Activated CD4-positive, alpha-beta memory T cell treated with anti-CD3 and anti-CD28 coated beads, Interleukin-2, amount 10 ng/mL, durations not matched to agents 7 days and 5 days (primary cell): ENCODE data around the gene KNL1. TPM values are rescaled to one million over a fixed set of nuclear protein-coding genes. Genes with fewer than 3 reads are reported as not detected.

ENCODE experiments used
- CTCF ChIA-PET: fragments of 350-600 bp; sonication (Branson Sonifier 250); formaldehyde crosslinking; loops from one replicate; lab custom pipeline; 2021; ENCODE audit warnings: antibody characterized with exemption, inconsistent platforms; lab: Charles Lee
- POLR2A ChIA-PET: fragments of 350-600 bp; sonication (Branson Sonifier 250); formaldehyde crosslinking; loops from one replicate; lab custom pipeline; 2021; ENCODE audit warnings: antibody characterized with exemption; lab: Charles Lee
- DNase-seq: peaks from one replicate; pipeline ENCODE4 v3.0.0-alpha.2; 2020
- H3K27ac Mint-ChIP-seq: one replicate; pipeline ENCODE4 v1.8.0; 2021; ENCODE audit warnings: mild to moderate bottlenecking, mixed read lengths
- H3K27me3 Mint-ChIP-seq: one replicate; pipeline ENCODE4 v1.8.0; 2021; ENCODE audit warnings: mixed read lengths
- H3K36me3 Mint-ChIP-seq: one replicate; pipeline ENCODE4 v1.8.0; 2021; ENCODE audit warnings: low read depth, mixed read lengths
- H3K4me1 Mint-ChIP-seq: one replicate; pipeline ENCODE4 v1.8.0; 2021; ENCODE audit warnings: mixed read lengths
- H3K4me3 Mint-ChIP-seq: one replicate; pipeline ENCODE4 v1.8.0; 2021; ENCODE audit warnings: mild to moderate bottlenecking, mixed read lengths
- H3K9me3 Mint-ChIP-seq: one replicate; pipeline ENCODE4 v1.8.0; 2021; ENCODE audit warnings: mixed read lengths
- total RNA-seq, 2 experiments: library from RNA; stranded (reverse); gene quantifications; one replicate each; pipeline ENCODE4 v1.2.3, GENCODE V29; 2021

KNL1 gene
- total RNA-seq, 2 experiments from 2014 or later: 54.2 to 54.7 TPM

GRCh38 chr15:40593165-40593564, 884 bp upstream of the KNL1 start:
- H3K36me3 Mint-ChIP-seq: peaks cover 3% of the 10 kb centered on the region
- ChIA-PET POLR2A (interaction anchor here (0.8 to 4.5 kb wide), 4 partner anchors 24 to 694 kb away, joined by 3 to 25 read pairs (median 6); partner anchors contain the start of genes CCDC32 and RPUSD2), CTCF (interaction anchor here (0.5 to 2.3 kb wide), 8 partner anchors 9 to 301 kb away, joined by 3 to 13 read pairs (median 4); partner anchors contain the start of genes CCDC32, RAD51, RPUSD2 and VPS18)
- H3K4me1 Mint-ChIP-seq: peaks cover 48% of the 10 kb centered on the region
- H3K4me3 Mint-ChIP-seq: peak overlapping the region; percentile 83
- DNase-seq: no peak
- peaks cover 2% of the 10 kb centered on the region for H3K27me3 Mint-ChIP-seq
- no peaks in the 10 kb centered on the region for H3K9me3 Mint-ChIP-seq
- H3K27ac Mint-ChIP-seq: peak overlapping the region; percentile 96

DNA sequence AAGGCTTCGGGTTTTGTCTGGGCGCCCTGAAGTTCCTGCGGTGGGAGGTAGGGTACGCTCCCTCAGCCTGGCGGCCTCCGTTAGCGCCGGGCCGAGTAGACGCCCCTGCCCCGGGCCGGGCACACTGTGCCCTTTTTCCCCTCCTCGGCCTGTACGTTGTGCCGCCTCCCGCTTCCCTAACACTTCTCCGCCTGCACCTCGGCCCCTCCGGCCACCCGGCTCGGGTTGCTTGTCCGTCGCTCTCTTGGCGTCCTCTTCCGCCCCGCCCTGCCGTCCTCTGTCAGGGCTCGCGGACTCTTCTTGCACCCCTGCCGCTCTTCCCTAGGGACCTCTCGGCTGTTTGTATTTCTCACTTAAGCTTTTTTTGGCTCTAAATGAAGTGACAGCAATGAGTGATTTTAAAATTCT, 384 bp downstream of the KNL1 start:
- CTCF ChIA-PET: interaction anchor here (1.0 to 2.0 kb wide), 3 partner anchors 9 to 300 kb away, joined by 3 to 4 read pairs (median 4); partner anchors contain the start of genes CCDC32 and VPS18
- Mint-ChIP-seq H3K9me3 (no peaks in the 10 kb centered on the region), H3K36me3 (peaks cover 3% of the 10 kb centered on the region), H3K27me3 (no peaks in the 10 kb centered on the region), H3K27ac (peak overlapping the region; percentile 96), H3K4me3 (peak overlapping the region; percentile 83), H3K4me1 (peaks cover 45% of the 10 kb centered on the region)
- POLR2A ChIA-PET: interaction anchor here (0.9 to 4.5 kb wide), 5 partner anchors 25 to 182 kb away, joined by 3 to 25 read pairs (median 3); partner anchors contain the start of genes RAD51 and RPUSD2
- DNase-seq: no peak

GRCh38 chr15:40595219-40595618, 1.2 kb downstream of the KNL1 start:
- ChIA-PET CTCF (interaction anchor here (1.0 to 1.5 kb wide), 2 partner anchors 31 to 299 kb away, joined by 3 to 4 read pairs; partner anchors contain the start of genes CCDC32 and VPS18), POLR2A (interaction anchor here (0.9 to 4.5 kb wide), 6 partner anchors 26 to 249 kb away, joined by 3 to 25 read pairs (median 3); partner anchors contain the start of genes RAD51, RPUSD2 and SPINT1)
- no peaks in the 10 kb centered on the region for H3K27me3 Mint-ChIP-seq
- H3K4me3 Mint-ChIP-seq: peak overlapping the region; percentile 83
- H3K36me3 Mint-ChIP-seq: peaks cover 5% of the 10 kb centered on the region
- H3K27ac Mint-ChIP-seq: peak overlapping the region; percentile 96
- H3K9me3 Mint-ChIP-seq: no peaks in the 10 kb centered on the region
- peaks cover 40% of the 10 kb centered on the region for H3K4me1 Mint-ChIP-seq
- DNase-seq: no peak

GRCh38 chr15:40595773-40596172, 1.7 kb downstream of the KNL1 start:
- Mint-ChIP-seq H3K36me3 (peaks cover 8% of the 10 kb centered on the region), H3K9me3 (no peaks in the 10 kb centered on the region), H3K4me3 (no peak overlapping the region), H3K27ac (no peak overlapping the region), H3K27me3 (no peaks in the 10 kb centered on the region), H3K4me1 (peaks cover 36% of the 10 kb centered on the region)
- ChIA-PET CTCF (interaction anchor here (1.5 kb wide), 1 partner anchor 31 kb away, joined by 4 read pairs; the partner anchor contains the start of gene CCDC32), POLR2A (interaction anchor here (0.9 to 4.5 kb wide), 2 partner anchors 27 to 248 kb away, joined by 3 to 25 read pairs; partner anchors contain the start of genes RPUSD2 and SPINT1)
- DNase-seq: no peak

DNA sequence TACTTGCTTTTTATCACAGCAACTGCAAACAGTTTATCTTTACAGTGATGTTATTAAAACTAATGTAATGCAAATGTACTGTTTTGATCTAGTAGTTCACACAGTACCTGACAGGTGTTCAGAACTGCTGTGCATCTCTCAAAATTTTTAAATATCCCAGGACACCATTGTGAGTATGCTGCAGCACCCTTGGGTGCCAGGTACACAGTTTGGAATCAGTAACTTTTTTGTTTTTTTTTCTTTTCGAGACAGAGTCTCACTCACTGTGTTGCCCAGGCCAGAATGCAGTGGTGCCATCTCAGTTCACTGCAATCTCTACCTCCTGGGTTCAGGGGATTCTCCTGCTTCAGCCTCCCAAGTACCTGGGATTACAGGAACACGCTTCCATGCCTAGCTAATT, 3.0 kb downstream of the KNL1 start:
- Mint-ChIP-seq H3K36me3 (peaks cover 9% of the 10 kb centered on the region), H3K27ac (no peak overlapping the region), H3K4me1 (peaks cover 36% of the 10 kb centered on the region), H3K27me3 (no peaks in the 10 kb centered on the region), H3K9me3 (no peaks in the 10 kb centered on the region), H3K4me3 (no peak overlapping the region)
- ChIA-PET CTCF (interaction anchor here (0.7 kb wide), 2 partner anchors 28 to 146 kb away, joined by 3 read pairs; partner anchors contain the start of gene RPUSD2), POLR2A (no interaction called here)
- DNase-seq: no peak

- Mint-ChIP-seq H3K9me3 (no peaks in the 10 kb centered on the region), H3K4me3 (no peak overlapping the region), H3K36me3 (peaks cover 14% of the 10 kb centered on the region), H3K27me3 (no peaks in the 10 kb centered on the region), H3K4me1 (peaks cover 30% of the 10 kb centered on the region), H3K27ac (no peak overlapping the region)
- DNase-seq: no peak
- POLR2A ChIA-PET: interaction anchor here (0.7 to 1.0 kb wide), 2 partner anchors 29 to 672 kb away, joined by 3 read pairs; partner anchors contain the start of gene RPUSD2
- CTCF ChIA-PET: interaction anchor here (0.5 to 2.6 kb wide), 4 partner anchors 8 to 299 kb away, joined by 3 to 9 read pairs (median 6); no protein-coding TSS in a partner anchor
Observed at GRCh38 chr15:40598126-40598525, 4.1 kb downstream of the KNL1 start.

DNA sequence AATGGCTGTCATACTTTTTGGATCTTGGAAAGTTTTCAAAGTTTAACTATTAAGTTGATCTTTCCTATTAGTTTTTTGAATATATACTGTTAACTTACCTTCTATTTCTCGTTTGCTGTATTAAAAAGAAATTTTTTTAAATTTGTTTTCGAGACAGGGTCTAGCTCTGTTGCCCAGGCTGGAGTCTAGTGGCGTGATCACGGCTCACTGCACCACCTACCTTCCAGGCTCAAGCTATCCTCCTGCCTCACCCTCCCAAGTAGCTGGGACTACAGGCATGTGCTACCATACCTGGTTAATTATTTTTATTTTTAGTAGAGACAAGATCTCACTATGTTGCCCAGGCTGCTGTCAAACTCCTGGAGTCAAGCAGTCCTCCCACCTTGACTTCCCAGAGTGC, 4.6 kb downstream of the KNL1 start:
- POLR2A ChIA-PET: interaction anchor here (0.6 to 1.0 kb wide), 3 partner anchors 11 to 96 kb away, joined by 3 read pairs; partner anchors contain the start of genes RAD51 and RPUSD2
- H3K27ac Mint-ChIP-seq: no peak overlapping the region
- DNase-seq: no peak
- peaks cover 24% of the 10 kb centered on the region for H3K4me1 Mint-ChIP-seq
- peaks cover 16% of the 10 kb centered on the region for H3K36me3 Mint-ChIP-seq
- H3K4me3 Mint-ChIP-seq: no peak overlapping the region
- no peaks in the 10 kb centered on the region for H3K27me3 Mint-ChIP-seq
- CTCF ChIA-PET: interaction anchor here (0.7 to 2.6 kb wide), 4 partner anchors 9 to 566 kb away, joined by 3 to 9 read pairs (median 6); no protein-coding TSS in a partner anchor
- H3K9me3 Mint-ChIP-seq: no peaks in the 10 kb centered on the region

DNA sequence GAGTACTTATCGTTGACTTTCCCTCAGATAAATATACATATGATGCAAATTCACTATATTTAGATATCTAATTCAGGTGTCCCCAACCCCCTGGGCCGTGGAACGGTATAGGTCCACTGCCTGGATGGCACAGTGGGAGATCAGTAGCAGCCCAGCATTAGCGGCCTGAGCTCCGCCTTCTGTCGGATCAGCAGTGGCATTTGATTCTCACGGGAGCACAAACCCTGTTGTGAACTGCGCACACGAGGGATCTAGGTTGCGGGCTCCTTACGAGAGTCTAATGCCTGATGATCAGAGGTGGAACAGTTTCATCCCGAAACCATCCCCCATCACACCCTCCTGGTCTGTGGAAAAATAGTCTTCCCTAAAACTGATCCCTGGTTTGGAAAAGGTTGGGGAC, 6.9 kb downstream of the KNL1 start:
- Mint-ChIP-seq H3K36me3 (peaks cover 25% of the 10 kb centered on the region), H3K4me3 (no peak overlapping the region), H3K27ac (no peak overlapping the region), H3K27me3 (no peaks in the 10 kb centered on the region), H3K4me1 (peaks cover 13% of the 10 kb centered on the region), H3K9me3 (no peaks in the 10 kb centered on the region)
- CTCF ChIA-PET: interaction anchor here (1.0 kb wide), 1 partner anchor 12 kb away, joined by 4 read pairs; no protein-coding TSS in a partner anchor
- DNase-seq: no peak
- POLR2A ChIA-PET: interaction anchor here (1.4 kb wide), 1 partner anchor 32 kb away, joined by 5 read pairs; the partner anchor contains the start of gene RPUSD2

- H3K36me3 Mint-ChIP-seq: peaks cover 38% of the 10 kb centered on the region
- ChIA-PET POLR2A (no interaction called here), CTCF (interaction anchor here (1.1 to 5.5 kb wide), 2 partner anchors 10 to 15 kb away, joined by 4 to 24 read pairs; partner anchors contain the start of gene KNL1)
- no peak overlapping the region for H3K4me3 Mint-ChIP-seq
- no peaks in the 10 kb centered on the region for H3K27me3 Mint-ChIP-seq
- DNase-seq: no peak
- no peak overlapping the region for H3K27ac Mint-ChIP-seq
- peaks cover 2% of the 10 kb centered on the region for H3K4me1 Mint-ChIP-seq
- no peaks in the 10 kb centered on the region for H3K9me3 Mint-ChIP-seq
Observed at GRCh38 chr15:40603935-40604334, 9.9 kb downstream of the KNL1 start.

DNA sequence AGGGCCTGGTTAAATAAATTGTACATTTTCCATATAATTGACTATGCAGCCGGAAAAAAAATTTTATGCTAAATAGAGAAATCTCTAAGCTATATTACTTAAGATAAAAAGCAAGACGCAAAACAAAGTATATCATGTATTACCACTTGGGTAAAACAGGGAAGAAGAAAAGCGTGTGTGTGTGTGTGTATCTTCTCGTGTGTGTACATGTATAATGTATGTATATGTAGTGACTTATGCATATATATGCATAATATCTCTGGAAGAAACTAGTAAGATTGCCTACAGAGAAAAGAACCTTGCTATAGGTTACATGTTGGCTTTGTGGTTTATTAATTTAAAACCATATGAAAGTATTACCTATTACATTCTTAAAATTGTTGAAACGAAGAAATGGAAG, 19.0 kb downstream of the KNL1 start:
- CTCF ChIA-PET: no interaction called here
- no peaks in the 10 kb centered on the region for H3K4me1 Mint-ChIP-seq
- H3K9me3 Mint-ChIP-seq: no peaks in the 10 kb centered on the region
- no peak overlapping the region for H3K27ac Mint-ChIP-seq
- POLR2A ChIA-PET: no interaction called here
- peaks cover 34% of the 10 kb centered on the region for H3K36me3 Mint-ChIP-seq
- no peak overlapping the region for H3K4me3 Mint-ChIP-seq
- DNase-seq: no peak
- no peaks in the 10 kb centered on the region for H3K27me3 Mint-ChIP-seq

DNA sequence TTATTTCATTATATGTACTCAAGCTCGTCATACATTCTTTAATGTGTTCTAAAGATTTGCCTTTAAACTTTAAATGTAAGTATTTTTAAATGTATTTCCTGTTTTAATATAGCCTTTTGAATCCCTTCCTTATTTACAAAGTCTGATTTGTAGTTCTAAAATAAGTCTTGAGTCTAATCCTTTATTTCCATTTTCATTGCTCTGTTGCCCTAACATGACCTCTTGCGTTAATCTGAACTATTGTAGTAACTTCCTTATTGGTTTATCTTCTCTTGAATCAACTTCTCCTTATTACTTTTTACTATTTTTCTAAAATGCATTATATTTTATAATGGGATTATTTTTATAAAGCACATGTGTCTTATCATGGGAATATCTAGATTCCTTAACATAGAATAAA, 24.0 kb downstream of the KNL1 start:
- H3K4me3 Mint-ChIP-seq: no peak overlapping the region
- CTCF ChIA-PET: interaction anchor here (0.6 to 1.1 kb wide), 4 partner anchors 9 to 437 kb away, joined by 4 read pairs; no protein-coding TSS in a partner anchor
- H3K4me1 Mint-ChIP-seq: no peaks in the 10 kb centered on the region
- no peak overlapping the region for H3K27ac Mint-ChIP-seq
- POLR2A ChIA-PET: no interaction called here
- no peaks in the 10 kb centered on the region for H3K9me3 Mint-ChIP-seq
- H3K36me3 Mint-ChIP-seq: peaks cover 52% of the 10 kb centered on the region
- DNase-seq: no peak
- no peaks in the 10 kb centered on the region for H3K27me3 Mint-ChIP-seq

GRCh38 chr15:40618906-40619305, 24.9 kb downstream of the KNL1 start:
- Mint-ChIP-seq H3K9me3 (no peaks in the 10 kb centered on the region), H3K27me3 (no peaks in the 10 kb centered on the region), H3K4me1 (no peaks in the 10 kb centered on the region), H3K4me3 (no peak overlapping the region), H3K36me3 (peaks cover 58% of the 10 kb centered on the region), H3K27ac (no peak overlapping the region)
- ChIA-PET CTCF (no interaction called here), POLR2A (no interaction called here)
- no peak for DNase-seq

- Mint-ChIP-seq H3K36me3 (peaks cover 67% of the 10 kb centered on the region), H3K27me3 (no peaks in the 10 kb centered on the region), H3K9me3 (no peaks in the 10 kb centered on the region), H3K4me1 (no peaks in the 10 kb centered on the region), H3K4me3 (no peak overlapping the region), H3K27ac (no peak overlapping the region)
- ChIA-PET POLR2A (interaction anchor here (0.8 kb wide), 1 partner anchor 130 kb away, joined by 3 read pairs; no protein-coding TSS in a partner anchor), CTCF (interaction anchor here (1.2 kb wide), 1 partner anchor 158 kb away, joined by 3 read pairs; no protein-coding TSS in a partner anchor)
- no peak for DNase-seq
Observed at GRCh38 chr15:40623361-40623760, 29.3 kb downstream of the KNL1 start.
